ENCODE measurements around the gene CEP170.
"Not testable (repeated sequence)": the region's sequence is repeated elsewhere in the genome, so short reads cannot be mapped to it uniquely, and the experiment has no call there.

The CEP170 gene

DNA sequence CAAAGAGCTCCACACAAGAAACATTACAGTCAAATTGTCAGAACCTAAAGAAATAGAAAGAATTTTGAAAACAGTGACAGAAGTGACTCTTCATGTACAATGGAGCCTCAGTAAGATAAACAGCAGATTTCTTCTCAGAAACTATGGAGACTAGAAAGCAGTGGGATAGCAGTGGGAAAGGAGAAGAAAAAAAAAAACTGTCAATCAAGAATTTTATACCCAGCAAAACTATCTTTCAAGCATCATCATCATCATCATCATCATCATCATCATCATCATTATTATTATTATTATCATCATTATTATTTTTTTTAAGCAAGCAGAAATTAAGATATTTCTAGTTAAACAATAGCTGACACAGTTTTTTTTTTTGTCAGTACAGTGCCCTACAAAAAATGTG is 24.2 kb downstream of the CEP170 start:
- peak; percentile 74 for DNase-seq

GRCh38 chr1:243229526-243229925 is 25.6 kb downstream of the CEP170 start:
- DNase-seq: no peak

DNA sequence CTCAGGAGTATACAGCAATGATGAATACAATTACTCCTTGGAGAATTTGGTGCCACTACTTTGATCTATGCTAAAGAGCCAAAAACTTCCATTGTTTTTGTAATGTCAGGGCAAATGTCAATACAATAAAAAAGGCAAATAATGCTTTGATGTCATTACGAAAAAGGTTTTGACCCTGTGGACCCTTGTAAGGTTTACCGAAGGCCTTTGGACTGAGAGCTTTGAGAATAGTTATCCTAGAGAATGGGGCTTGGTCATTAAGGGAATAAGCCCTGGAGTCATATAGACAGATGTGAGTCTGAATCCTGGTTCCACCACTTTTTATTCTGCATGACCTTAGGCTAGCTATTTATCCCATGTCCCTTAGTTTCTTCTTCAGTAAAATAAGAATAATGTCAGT is 27.5 kb downstream of the CEP170 start:
- no peak for DNase-seq

DNA sequence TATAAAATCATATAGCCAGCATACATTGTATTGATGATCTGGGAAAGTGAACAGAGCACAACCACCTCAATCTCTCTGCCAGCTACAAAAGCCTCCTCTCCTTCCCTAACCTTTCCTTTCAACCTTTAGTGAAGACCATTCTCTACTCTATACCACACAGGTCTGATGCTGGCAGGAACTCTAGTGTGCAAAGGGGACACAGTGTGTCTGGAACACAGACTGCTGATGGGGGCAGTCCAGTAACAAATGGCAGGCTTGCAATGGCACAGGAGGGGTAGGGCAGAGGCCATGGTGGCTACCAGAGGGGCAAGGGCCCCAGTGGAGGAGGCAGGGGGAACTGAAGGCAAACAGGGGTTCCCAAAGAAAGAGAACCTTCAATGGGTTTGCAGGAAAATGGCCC is 37.0 kb downstream of the CEP170 start:
- DNase-seq: no peak

DNA sequence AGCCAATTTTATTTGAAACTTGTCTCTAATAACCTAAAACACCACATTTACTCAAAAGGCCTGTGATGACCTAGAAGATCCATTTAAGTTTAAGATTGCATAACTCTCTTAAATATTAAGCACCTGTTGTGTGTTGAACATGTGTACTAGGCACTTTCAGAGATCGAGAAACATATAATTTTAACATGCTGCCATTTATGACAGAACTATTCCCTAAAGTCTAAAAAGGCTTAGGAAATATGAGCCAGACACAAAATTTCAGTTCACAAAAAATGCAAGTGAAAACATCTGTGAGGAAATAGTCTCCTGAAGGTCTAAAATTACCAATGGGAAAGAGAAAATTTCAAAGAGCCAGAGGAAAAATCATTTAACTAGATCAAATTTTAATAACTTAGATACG is 37.7 kb downstream of the CEP170 start:
- DNase-seq: no peak

GRCh38 chr1:243216741-243217140 is 38.3 kb downstream of the CEP170 start:
- DNase-seq: no peak

- not testable (repeated sequence) for DNase-seq
Measured at GRCh38 chr1:243215276-243215875, 39.7 kb downstream of the CEP170 start.

GRCh38 chr1:243213045-243213787 is 41.9 kb downstream of the CEP170 start:
- peak; percentile 49 for DNase-seq

DNA sequence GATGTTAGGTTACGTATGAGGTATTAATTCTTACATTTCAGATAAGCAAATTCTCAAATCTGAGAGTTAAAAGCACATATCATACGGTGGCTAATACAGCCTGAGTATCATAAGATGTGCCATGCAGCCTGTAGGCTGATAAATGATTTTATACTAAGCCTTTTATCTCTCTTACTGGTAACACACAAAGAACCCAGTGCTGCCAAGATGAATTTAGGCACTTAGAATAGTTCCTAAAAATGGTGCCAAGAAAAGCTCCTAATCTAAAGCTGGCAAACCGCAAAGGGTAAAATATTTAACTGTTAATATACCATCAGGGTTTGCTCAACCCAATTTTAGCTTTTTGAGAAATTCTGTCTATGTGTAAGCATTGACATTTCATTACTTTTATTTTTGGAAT is 43.1 kb downstream of the CEP170 start:
- peak; percentile 79 for DNase-seq

DNA sequence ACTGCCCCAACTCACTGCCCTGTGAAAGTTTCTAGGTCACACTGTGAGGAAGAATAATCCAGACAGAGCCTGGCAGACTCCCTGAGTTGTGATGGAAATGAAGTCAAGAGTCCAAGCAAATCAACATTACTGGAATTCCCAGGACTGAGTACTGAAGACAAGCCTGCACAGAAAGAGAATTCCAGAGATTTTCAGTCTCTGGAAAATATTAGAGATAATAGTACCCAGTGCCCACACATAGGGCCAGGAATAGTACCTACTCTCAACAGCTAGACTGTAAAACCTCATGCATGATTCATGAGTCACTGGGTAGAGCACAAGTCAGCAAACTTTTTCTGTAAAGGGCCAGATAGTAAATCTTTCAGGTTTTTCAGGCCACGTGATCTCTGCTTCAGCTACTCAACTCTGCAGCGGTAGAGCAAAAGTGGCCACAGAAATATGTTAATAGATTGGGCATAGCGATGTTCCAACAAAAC is 50.0 kb downstream of the CEP170 start:
- DNase-seq: peak; percentile 5

DNA sequence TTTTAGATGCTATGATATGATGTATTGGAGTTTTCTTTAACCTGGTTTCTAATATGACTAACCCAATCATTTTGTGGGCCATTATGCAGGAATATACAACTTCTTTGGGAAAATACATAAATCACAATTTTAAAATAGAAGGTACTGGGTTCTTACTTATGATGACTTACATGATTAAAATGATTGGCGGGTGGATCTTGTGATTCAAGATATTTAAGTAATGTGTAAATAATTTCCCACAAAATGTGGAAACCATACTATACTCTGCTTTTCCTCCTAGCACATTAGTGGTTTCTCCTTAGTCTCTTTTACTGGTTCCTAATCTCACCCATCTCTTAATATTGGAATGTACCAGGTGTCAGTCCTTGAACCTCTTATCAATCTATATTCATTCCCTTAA is 50.7 kb downstream of the CEP170 start:
- not testable (repeated sequence) for DNase-seq

DNA sequence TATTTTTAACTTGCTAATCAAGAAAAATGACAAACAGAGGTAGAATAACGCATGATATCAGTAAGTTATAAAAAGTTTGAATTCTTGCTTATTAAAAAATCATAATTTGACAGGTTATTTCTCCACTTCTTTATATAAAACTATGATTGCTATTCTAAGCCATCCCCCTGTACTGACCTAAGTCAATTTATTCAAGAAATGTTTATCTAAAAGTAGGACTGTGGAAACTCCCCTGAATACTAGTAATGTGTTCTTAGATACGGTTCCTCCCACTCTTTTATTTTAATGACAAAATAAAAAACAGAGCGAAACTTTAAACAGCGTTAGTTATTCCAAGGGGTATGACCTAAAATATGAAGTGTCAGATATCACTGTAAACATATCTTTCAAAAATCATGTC is 51.9 kb downstream of the CEP170 start:
- DNase-seq: not testable (repeated sequence)

GRCh38 chr1:243201316-243201715 is 53.8 kb downstream of the CEP170 start:
- not testable (repeated sequence) for DNase-seq

- DNase-seq: not testable (repeated sequence)
Measured at GRCh38 chr1:243197524-243197923, 57.6 kb downstream of the CEP170 start.

DNA sequence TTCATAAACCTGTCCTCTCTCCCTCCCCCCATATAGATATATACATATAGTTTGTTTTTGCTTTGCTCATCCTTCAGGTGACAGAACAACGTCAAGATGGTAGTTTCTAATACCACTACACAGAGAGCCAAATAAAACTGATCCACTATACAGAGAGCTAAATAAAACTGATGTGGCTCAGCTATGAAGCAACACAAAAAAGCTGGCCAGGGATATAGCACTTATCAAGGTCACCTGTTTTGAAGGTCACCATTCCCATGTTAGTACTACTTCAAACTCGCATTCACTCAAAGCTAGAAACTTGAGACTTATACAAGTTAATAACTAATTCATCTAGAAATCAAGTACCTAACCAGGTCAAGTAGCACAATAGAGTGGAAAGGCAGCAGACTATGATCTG is 61.8 kb downstream of the CEP170 start:
- DNase-seq: not testable (repeated sequence)

- DNase-seq: not testable (repeated sequence)
Measured at GRCh38 chr1:243186201-243186995, 68.7 kb downstream of the CEP170 start.

DNA sequence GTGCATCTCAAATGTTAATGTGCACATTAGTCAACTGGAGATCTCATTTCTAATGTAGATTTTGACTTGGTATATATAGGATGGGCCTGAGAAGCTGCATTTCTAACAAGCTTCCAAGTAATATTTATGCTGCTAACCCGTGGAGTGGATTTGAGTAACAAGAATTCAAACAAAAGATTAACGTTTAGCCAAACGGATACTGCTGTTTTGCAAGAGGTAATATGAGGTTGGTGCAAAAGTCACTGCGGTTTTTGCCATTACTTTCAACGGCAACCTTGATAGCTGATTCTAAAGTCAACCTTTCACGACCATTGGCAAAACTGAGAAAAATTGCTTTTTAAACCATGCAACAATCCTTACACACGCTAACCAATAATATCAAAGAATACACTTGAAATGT is 70.3 kb downstream of the CEP170 start:
- DNase-seq: not testable (repeated sequence)

DNA sequence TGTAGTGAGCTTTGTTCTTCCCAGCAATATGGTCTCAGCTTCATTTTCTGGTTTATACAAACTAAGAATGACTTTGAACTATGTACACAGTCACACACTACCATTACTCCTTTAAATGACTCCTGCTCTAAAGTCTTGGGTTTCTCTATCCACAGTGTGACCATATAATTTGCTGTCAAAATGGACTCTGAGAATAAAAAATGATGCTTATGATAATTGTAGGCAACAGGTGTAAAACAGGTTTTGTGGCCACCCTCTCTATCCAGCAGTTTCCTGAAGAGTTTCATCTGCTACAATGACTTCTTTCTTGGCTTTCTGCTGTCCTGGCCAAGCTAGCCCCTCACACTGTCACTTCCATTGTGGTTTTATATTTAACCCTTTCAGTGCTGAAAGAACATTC is 71.4 kb downstream of the CEP170 start:
- DNase-seq: not testable (repeated sequence)

DNA sequence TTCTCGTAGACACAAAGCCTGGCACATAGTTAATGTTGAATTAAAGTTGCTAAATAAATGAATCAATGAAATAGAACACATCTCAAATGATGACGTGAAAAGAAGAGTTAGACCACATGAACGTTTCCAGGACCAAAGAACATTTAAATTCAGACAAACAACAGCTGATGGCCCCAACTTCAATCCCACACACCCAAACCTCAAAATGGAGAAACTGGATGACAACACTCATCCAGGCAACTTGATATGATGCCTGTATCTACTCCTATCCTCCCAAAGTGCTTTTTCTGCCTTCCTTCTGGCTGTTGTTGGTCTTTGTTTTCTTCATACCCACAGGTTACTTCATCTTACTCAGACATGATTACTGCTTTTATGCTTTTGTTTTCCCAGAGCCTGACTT is 71.9 kb downstream of the CEP170 start:
- DNase-seq: not testable (repeated sequence)

GRCh38 chr1:243179720-243180119 is 75.4 kb downstream of the CEP170 start:
- no peak for DNase-seq

GRCh38 chr1:243177792-243178191 is 77.3 kb downstream of the CEP170 start:
- not testable (repeated sequence) for DNase-seq

DNA sequence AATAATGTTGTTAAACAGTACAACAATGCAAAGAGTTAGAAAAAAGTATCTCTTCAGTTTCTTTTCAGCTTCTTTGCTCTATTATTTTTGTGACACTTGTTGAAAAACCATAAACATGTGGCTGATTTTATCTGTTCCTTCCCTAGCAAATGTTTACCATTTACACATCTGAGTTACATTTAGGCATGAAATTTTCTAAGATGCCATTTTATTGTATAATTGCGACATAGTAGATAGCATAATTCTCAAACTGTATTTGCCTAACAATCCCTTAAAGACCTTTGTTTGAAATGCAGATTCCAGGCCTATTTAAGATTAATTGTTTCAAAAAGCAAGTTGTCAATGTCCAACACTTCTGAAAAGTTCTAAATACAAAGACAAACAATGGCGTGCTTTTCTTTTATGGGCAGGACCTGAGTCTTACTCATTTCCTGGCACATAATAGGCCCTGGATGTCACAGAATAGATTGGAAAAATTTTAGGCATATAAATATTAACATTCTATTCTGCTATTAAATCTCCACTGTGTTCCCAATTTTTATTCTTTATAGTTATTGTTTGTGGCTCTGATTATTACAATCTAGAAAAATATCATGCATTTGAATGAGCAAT is 81.2 kb downstream of the CEP170 start:
- not testable (repeated sequence) for DNase-seq

DNA sequence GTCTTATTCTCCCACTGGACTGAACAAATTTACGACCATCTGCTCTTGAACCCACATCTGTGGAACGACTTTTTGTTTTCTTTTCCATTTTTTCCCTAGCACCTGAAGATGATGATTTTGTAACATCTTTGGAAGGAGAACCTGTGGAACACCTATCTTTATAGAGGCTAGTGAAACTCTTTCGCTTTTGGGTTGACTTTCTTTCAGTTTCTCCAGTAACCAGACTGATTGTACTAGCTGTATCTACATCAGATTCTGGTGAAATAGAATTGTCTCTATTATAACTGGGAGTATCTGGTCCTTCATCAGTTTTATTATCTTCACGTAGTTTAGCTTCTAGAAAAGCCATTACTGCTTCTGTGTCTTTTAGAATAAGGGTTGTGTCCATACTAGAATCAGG is 90.2 kb downstream of the CEP170 start:
- not testable (repeated sequence) for DNase-seq

Measured in hematopoietic multipotent progenitor cell treated with erythropoietin and hydrocortisone succinate and interleukin-3 and kit ligand, for 4 days (in vitro differentiated cells).